ENCODE measurements around the gene NAMPT.

NAMPT gene

GRCh38 chr7:106206826-106207541 is 77.8 kb downstream of the NAMPT start:
- H3K4me3 ChIP-seq (replicated peaks; ENCODE audit: low read depth, low read length): no peak overlapping the region
- no peak for DNase-seq (ENCODE audit: extremely low read depth, low read depth)
- TF ChIP-seq CTCF (IDR thresholded peaks at IDR 0.05; ENCODE audit: low read depth, low read length, missing control alignments): no peak

- no peak for TF ChIP-seq CTCF (IDR thresholded peaks at IDR 0.05; ENCODE audit: low read depth, low read length, missing control alignments)
- no peak for DNase-seq (ENCODE audit: extremely low read depth, low read depth)
- H3K4me3 ChIP-seq (replicated peaks; ENCODE audit: low read depth, low read length): no peak overlapping the region
Observed at GRCh38 chr7:106205621-106206222, 79.1 kb downstream of the NAMPT start.

- no peak for DNase-seq (ENCODE audit: extremely low read depth, low read depth)
- no peak overlapping the region for H3K4me3 ChIP-seq (replicated peaks; ENCODE audit: low read depth, low read length)
- TF ChIP-seq CTCF (IDR thresholded peaks at IDR 0.05; ENCODE audit: low read depth, low read length, missing control alignments): no peak
Observed at GRCh38 chr7:106203473-106203872, 81.3 kb downstream of the NAMPT start.

- no peak overlapping the region for H3K4me3 ChIP-seq (replicated peaks; ENCODE audit: low read depth, low read length)
- DNase-seq (ENCODE audit: extremely low read depth, low read depth): no peak
- no peak for TF ChIP-seq CTCF (IDR thresholded peaks at IDR 0.05; ENCODE audit: low read depth, low read length, missing control alignments)
Observed at GRCh38 chr7:106201164-106201563, 83.6 kb downstream of the NAMPT start.

GRCh38 chr7:106199813-106200364 is 84.9 kb downstream of the NAMPT start:
- no peak for TF ChIP-seq CTCF (IDR thresholded peaks at IDR 0.05; ENCODE audit: low read depth, low read length, missing control alignments)
- no peak for DNase-seq (ENCODE audit: extremely low read depth, low read depth)
- H3K4me3 ChIP-seq (replicated peaks; ENCODE audit: low read depth, low read length): no peak overlapping the region

- no peak for TF ChIP-seq CTCF (IDR thresholded peaks at IDR 0.05; ENCODE audit: low read depth, low read length, missing control alignments)
- DNase-seq (ENCODE audit: extremely low read depth, low read depth): no peak
- no peak overlapping the region for H3K4me3 ChIP-seq (replicated peaks; ENCODE audit: low read depth, low read length)
Observed at GRCh38 chr7:106199024-106199423, 85.8 kb downstream of the NAMPT start.
